Uterus (tissue), 2 donors: ENCODE measurements around the gene OR2A5.

Source experiments
- CTCF ChIP-seq, 4 experiments: fragments of 200-600 bp in 2 of 4; fragments of 450-650 bp in 2 of 4; sonication (generic) in 2 of 4; IDR thresholded peaks; one replicate each; pipeline ENCODE4 v1.5.1; 2016 to 2019; ENCODE audit warnings: antibody characterized with exemption in 4 of 4, mild to moderate bottlenecking in 2 of 4, moderate library complexity in 1 of 4
- POLR2A ChIP-seq, 2 donors: fragments of 450-650 bp; IDR thresholded peaks; one replicate each; pipeline ENCODE4 v1.6.1; 2016; ENCODE audit warnings: antibody characterized with exemption in 2 of 2, mild to moderate bottlenecking in 1 of 2, moderate library complexity in 1 of 2

GRCh38 chr7:144037414-144038035, 11.2 kb upstream of the OR2A5 start:
- no peak for TF ChIP-seq POLR2A (IDR thresholded peaks at IDR 0.05)
- no peak for TF ChIP-seq CTCF (IDR thresholded peaks at IDR 0.05)
